Measurements from ENCODE around the gene PPP3CA. TPM values are rescaled to one million over a fixed set of nuclear protein-coding genes. Genes with fewer than 3 reads are reported as not detected.

Gene PPP3CA
- total RNA-seq, 1 experiment from 2014 or later = 15.5 TPM

- Histone ChIP-seq H4K20me1 (ENCODE audit: low read length) (no peaks in the 10 kb centered on the region), H3K79me2 (ENCODE audit: low read length) (no peaks in the 10 kb centered on the region), H2AFZ (ENCODE audit: low read length) (no peak overlapping the region), H3K27me3 (ENCODE audit: low read length) (no peaks in the 10 kb centered on the region), H3K9ac (ENCODE audit: low read length) (no peak overlapping the region), H3K4me2 (ENCODE audit: low read length) (no peak overlapping the region), H3K4me1 (ENCODE audit: insufficient read depth, low read length) (peaks cover 6% of the 10 kb centered on the region; the same call in 1 of the 2 replicates), H3K9me2 (replicated peaks; ENCODE audit: low read length) (no peaks in the 10 kb centered on the region), H3K9me3 (ENCODE audit: low read length) (no peaks in the 10 kb centered on the region), H3K4me3 (ENCODE audit: low read length) (no peak overlapping the region), H3F3A (ENCODE audit: low read length, unreplicated experiment) (no peaks in the 10 kb centered on the region), H3K36me3 (ENCODE audit: low read depth, low read length) (no peaks in the 10 kb centered on the region), H3K27ac (ENCODE audit: low read length) (no peak overlapping the region)
- CTCF ChIA-PET = no interaction called here
- no peak for ATAC-seq
- TF ChIP-seq CTCF (conservative IDR thresholded peaks at IDR 0.05; ENCODE audit: low read depth, low read length) = no peak
- TF ChIP-seq EZH2phosphoT487 (IDR thresholded peaks at IDR 0.05; ENCODE audit: borderline replicate concordance, low read length) = no peak
- no peak for TF ChIP-seq EZH2 (IDR thresholded peaks at IDR 0.05; ENCODE audit: low read length, unreplicated experiment)
- no TSS peak for BruUV-seq (replicated peaks)
- no peak for DNase-seq
- POLR2A ChIA-PET (ENCODE audit: unreplicated experiment) = no interaction called here
- intact Hi-C loops (cut with micrococcal nuclease) = no loop called here
Measured at GRCh38 chr4:100988876-100989275, 358.4 kb downstream of the PPP3CA start.

GRCh38 chr4:100986360-100986868 is 360.9 kb downstream of the PPP3CA start:
- Histone ChIP-seq H3K9me2 (replicated peaks; ENCODE audit: low read length) (no peaks in the 10 kb centered on the region), H3K79me2 (ENCODE audit: low read length) (no peaks in the 10 kb centered on the region), H4K20me1 (ENCODE audit: low read length) (no peaks in the 10 kb centered on the region), H3K4me3 (ENCODE audit: low read length) (no peak overlapping the region), H3K4me1 (ENCODE audit: insufficient read depth, low read length) (peaks cover 6% of the 10 kb centered on the region; the same call in 1 of the 2 replicates), H2AFZ (ENCODE audit: low read length) (no peak overlapping the region), H3K27me3 (ENCODE audit: low read length) (no peaks in the 10 kb centered on the region), H3K9ac (ENCODE audit: low read length) (no peak overlapping the region), H3K27ac (ENCODE audit: low read length) (no peak overlapping the region), H3K36me3 (ENCODE audit: low read depth, low read length) (no peaks in the 10 kb centered on the region), H3K4me2 (ENCODE audit: low read length) (no peak overlapping the region), H3F3A (ENCODE audit: low read length, unreplicated experiment) (no peaks in the 10 kb centered on the region), H3K9me3 (ENCODE audit: low read length) (no peaks in the 10 kb centered on the region)
- ATAC-seq (no peak), DNase-seq (no peak)
- BruUV-seq (replicated peaks) = no TSS peak
- TF ChIP-seq EZH2 (IDR thresholded peaks at IDR 0.05; ENCODE audit: low read length, unreplicated experiment) = no peak
- no peak for TF ChIP-seq CTCF (conservative IDR thresholded peaks at IDR 0.05; ENCODE audit: low read depth, low read length)
- TF ChIP-seq EZH2phosphoT487 (IDR thresholded peaks at IDR 0.05; ENCODE audit: borderline replicate concordance, low read length) = no peak
- CTCF ChIA-PET = no interaction called here
- intact Hi-C loops (cut with micrococcal nuclease) = no loop called here
- POLR2A ChIA-PET (ENCODE audit: unreplicated experiment) = no interaction called here

- no peaks in the 10 kb centered on the region for H3K79me2 ChIP-seq (ENCODE audit: low read length)
- ChIA-PET CTCF (no interaction called here), POLR2A (ENCODE audit: unreplicated experiment) (no interaction called here)
- no peaks in the 10 kb centered on the region for H3K9me2 ChIP-seq (replicated peaks; ENCODE audit: low read length)
- peak overlapping the region; percentile 62; the same call in 1 of the 2 replicates for H3K27ac ChIP-seq (ENCODE audit: low read length)
- H3K9me3 ChIP-seq (ENCODE audit: low read length) = no peaks in the 10 kb centered on the region
- no peak overlapping the region for H3K4me2 ChIP-seq (ENCODE audit: low read length)
- no peaks in the 10 kb centered on the region for H4K20me1 ChIP-seq (ENCODE audit: low read length)
- intact Hi-C loops (cut with micrococcal nuclease) = no loop called here
- DNase-seq (no peak), ATAC-seq (no peak)
- no TSS peak for BruUV-seq (replicated peaks)
- no peak overlapping the region for H3K9ac ChIP-seq (ENCODE audit: low read length)
- no peaks in the 10 kb centered on the region for H3F3A ChIP-seq (ENCODE audit: low read length, unreplicated experiment)
- no peaks in the 10 kb centered on the region for H3K27me3 ChIP-seq (ENCODE audit: low read length)
- no peak for TF ChIP-seq CTCF (conservative IDR thresholded peaks at IDR 0.05; ENCODE audit: low read depth, low read length)
- TF ChIP-seq EZH2 (IDR thresholded peaks at IDR 0.05; ENCODE audit: low read length, unreplicated experiment) = no peak
- TF ChIP-seq EZH2phosphoT487 (IDR thresholded peaks at IDR 0.05; ENCODE audit: borderline replicate concordance, low read length) = no peak
- no peaks in the 10 kb centered on the region for H3K36me3 ChIP-seq (ENCODE audit: low read depth, low read length)
- no peak overlapping the region for H3K4me3 ChIP-seq (ENCODE audit: low read length)
- H2AFZ ChIP-seq (ENCODE audit: low read length) = no peak overlapping the region
- H3K4me1 ChIP-seq (ENCODE audit: insufficient read depth, low read length) = peaks cover 6% of the 10 kb centered on the region; the same call in 1 of the 2 replicates
Measured at GRCh38 chr4:100985576-100985975, 361.8 kb downstream of the PPP3CA start.
